Parathyroid adenoma (tissue), 2 donors: ENCODE results near the gene CXCL5.

Source experiments
- H2AFZ ChIP-seq: fragments of 300-600 bp; sonication (generic); one replicate; pipeline ENCODE4 v1.7.0; 2017; ENCODE audit warnings: antibody characterized with exemption, mild to moderate bottlenecking
- H3K27ac ChIP-seq: fragments of 300-600 bp; sonication (generic); one replicate; pipeline ENCODE4 v1.7.0; 2017
- H3K27me3 ChIP-seq: fragments of 300-600 bp; sonication (generic); one replicate; pipeline ENCODE4 v1.7.0; 2017; ENCODE audit warnings: low read length; ENCODE audit not compliant: control insufficient read depth, insufficient read depth
- H3K36me3 ChIP-seq: fragments of 300-600 bp; sonication (generic); one replicate; pipeline ENCODE4 v1.7.0; 2017; ENCODE audit warnings: low read length; ENCODE audit not compliant: control insufficient read depth, insufficient read depth
- H3K4me1 ChIP-seq: fragments of 300-600 bp; sonication (generic); one replicate; pipeline ENCODE4 v1.7.0; 2017; ENCODE audit warnings: control low read depth
- H3K4me2 ChIP-seq: fragments of 300-600 bp; sonication (generic); one replicate; pipeline ENCODE4 v1.7.0; 2017; ENCODE audit warnings: low read length
- H3K4me3 ChIP-seq: fragments of 300-600 bp; sonication (generic); one replicate; pipeline ENCODE4 v1.7.0; 2017; ENCODE audit warnings: low read depth, low read length
- H3K79me2 ChIP-seq: fragments of 300-600 bp; sonication (generic); one replicate; pipeline ENCODE4 v1.7.0; 2017; ENCODE audit warnings: control low read depth
- H3K9ac ChIP-seq: fragments of 300-600 bp; sonication (generic); one replicate; pipeline ENCODE4 v1.7.0; 2017; ENCODE audit warnings: mild to moderate bottlenecking
- H3K9me3 ChIP-seq: fragments of 300-600 bp; sonication (generic); one replicate; pipeline ENCODE4 v1.7.0; 2017; ENCODE audit warnings: low read length; ENCODE audit not compliant: control insufficient read depth
- CTCF ChIP-seq: fragments of 300-600 bp; sonication (generic); IDR thresholded peaks from one replicate; pipeline ENCODE4 v1.7.0; 2017; ENCODE audit warnings: antibody characterized with exemption, mild to moderate bottlenecking
- donor health status: primary hyperparathyroidism.

CXCL5 gene

GRCh38 chr4:74012130-74012529, 13.7 kb upstream of the CXCL5 start:
- Histone ChIP-seq H3K79me2 (no peaks in the 10 kb centered on the region), H3K36me3 (no peaks in the 10 kb centered on the region), H3K27ac (no peak overlapping the region), H3K4me2 (no peak overlapping the region), H3K4me3 (no peak overlapping the region), H3K4me1 (no peaks in the 10 kb centered on the region), H3K9me3 (no peaks in the 10 kb centered on the region), H3K9ac (no peak overlapping the region), H3K27me3 (no peaks in the 10 kb centered on the region), H2AFZ (no peak overlapping the region)
- no peak for TF ChIP-seq CTCF

GRCh38 chr4:74009307-74009706, 10.8 kb upstream of the CXCL5 start:
- no peak overlapping the region for H3K4me3 ChIP-seq
- H3K4me1 ChIP-seq: no peaks in the 10 kb centered on the region
- H3K27ac ChIP-seq: no peak overlapping the region
- H3K9ac ChIP-seq: no peak overlapping the region
- H3K4me2 ChIP-seq: no peak overlapping the region
- no peaks in the 10 kb centered on the region for H3K36me3 ChIP-seq
- no peak overlapping the region for H2AFZ ChIP-seq
- no peak for TF ChIP-seq CTCF
- H3K27me3 ChIP-seq: no peaks in the 10 kb centered on the region
- no peaks in the 10 kb centered on the region for H3K79me2 ChIP-seq
- H3K9me3 ChIP-seq: no peaks in the 10 kb centered on the region

GRCh38 chr4:74006009-74006476, 7.6 kb upstream of the CXCL5 start:
- no peaks in the 10 kb centered on the region for H3K79me2 ChIP-seq
- H3K27me3 ChIP-seq: no peaks in the 10 kb centered on the region
- no peaks in the 10 kb centered on the region for H3K4me1 ChIP-seq
- H3K4me3 ChIP-seq: no peak overlapping the region
- no peaks in the 10 kb centered on the region for H3K36me3 ChIP-seq
- no peak for TF ChIP-seq CTCF
- no peaks in the 10 kb centered on the region for H3K9me3 ChIP-seq
- H2AFZ ChIP-seq: no peak overlapping the region
- H3K4me2 ChIP-seq: no peak overlapping the region
- no peak overlapping the region for H3K9ac ChIP-seq
- no peak overlapping the region for H3K27ac ChIP-seq

GRCh38 chr4:74005528-74005927, 7.1 kb upstream of the CXCL5 start:
- Histone ChIP-seq H3K4me3 (no peak overlapping the region), H3K27me3 (no peaks in the 10 kb centered on the region), H3K27ac (no peak overlapping the region), H3K4me1 (no peaks in the 10 kb centered on the region), H3K9ac (no peak overlapping the region), H3K9me3 (no peaks in the 10 kb centered on the region), H3K79me2 (no peaks in the 10 kb centered on the region), H2AFZ (no peak overlapping the region), H3K4me2 (no peak overlapping the region), H3K36me3 (no peaks in the 10 kb centered on the region)
- TF ChIP-seq CTCF: no peak

GRCh38 chr4:74004668-74005067, 6.2 kb upstream of the CXCL5 start:
- H3K27ac ChIP-seq: no peak overlapping the region
- H3K27me3 ChIP-seq: no peaks in the 10 kb centered on the region
- no peak overlapping the region for H3K4me2 ChIP-seq
- H3K79me2 ChIP-seq: no peaks in the 10 kb centered on the region
- no peaks in the 10 kb centered on the region for H3K36me3 ChIP-seq
- H3K4me3 ChIP-seq: no peak overlapping the region
- no peak overlapping the region for H3K9ac ChIP-seq
- H3K4me1 ChIP-seq: no peaks in the 10 kb centered on the region
- no peak for TF ChIP-seq CTCF
- H3K9me3 ChIP-seq: no peaks in the 10 kb centered on the region
- H2AFZ ChIP-seq: no peak overlapping the region
